Esophagus muscularis mucosa (tissue), 4 donors: Measurements from ENCODE around the gene SATB1.

Source experiments
- EP300 ChIP-seq: sonication (generic); formaldehyde crosslinking; IDR thresholded peaks from one replicate; pipeline ENCODE4 v1.6.1; 2017; ENCODE audit warnings: antibody characterized with exemption
- POLR2A ChIP-seq: fragments of 450-650 bp; IDR thresholded peaks from one replicate; pipeline ENCODE4 v1.6.1; 2017; ENCODE audit warnings: antibody characterized with exemption, moderate library complexity, mild to moderate bottlenecking, low read depth
- TF ChIP-seq, protein P1 (sequence below), 3 experiments: fragments of 200-600 bp in 2 of 3; fragments of 450-650 bp in 1 of 3; sonication (generic) in 2 of 3; IDR thresholded peaks; one replicate each; pipeline ENCODE4 v1.5.1; 2017 to 2019; ENCODE audit warnings: antibody characterized with exemption in 3 of 3, mild to moderate bottlenecking in 2 of 3, moderate library complexity in 1 of 3

GRCh38 chr3:18410205-18410604, 14.9 kb downstream of the SATB1 start:
- TF ChIP-seq, protein P1, sequence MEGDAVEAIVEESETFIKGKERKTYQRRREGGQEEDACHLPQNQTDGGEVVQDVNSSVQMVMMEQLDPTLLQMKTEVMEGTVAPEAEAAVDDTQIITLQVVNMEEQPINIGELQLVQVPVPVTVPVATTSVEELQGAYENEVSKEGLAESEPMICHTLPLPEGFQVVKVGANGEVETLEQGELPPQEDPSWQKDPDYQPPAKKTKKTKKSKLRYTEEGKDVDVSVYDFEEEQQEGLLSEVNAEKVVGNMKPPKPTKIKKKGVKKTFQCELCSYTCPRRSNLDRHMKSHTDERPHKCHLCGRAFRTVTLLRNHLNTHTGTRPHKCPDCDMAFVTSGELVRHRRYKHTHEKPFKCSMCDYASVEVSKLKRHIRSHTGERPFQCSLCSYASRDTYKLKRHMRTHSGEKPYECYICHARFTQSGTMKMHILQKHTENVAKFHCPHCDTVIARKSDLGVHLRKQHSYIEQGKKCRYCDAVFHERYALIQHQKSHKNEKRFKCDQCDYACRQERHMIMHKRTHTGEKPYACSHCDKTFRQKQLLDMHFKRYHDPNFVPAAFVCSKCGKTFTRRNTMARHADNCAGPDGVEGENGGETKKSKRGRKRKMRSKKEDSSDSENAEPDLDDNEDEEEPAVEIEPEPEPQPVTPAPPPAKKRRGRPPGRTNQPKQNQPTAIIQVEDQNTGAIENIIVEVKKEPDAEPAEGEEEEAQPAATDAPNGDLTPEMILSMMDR (IDR thresholded peaks at IDR 0.05): no peak
- TF ChIP-seq EP300 (no peak), POLR2A (no peak)
